AG09319 (cell line): Measurements from ENCODE around the gene DNAJB1.

ENCODE experiments used
- DNase-seq: peaks from one replicate; pipeline ENCODE4 v3.0.0-alpha.2; 2010; ENCODE audit warnings: low read depth; ENCODE audit errors: extremely low read depth
- CTCF ChIP-seq: IDR thresholded peaks from 2 replicates; pipeline ENCODE4 v1.5.1; 2011; ENCODE audit warnings: low read depth, mild to moderate bottlenecking, inconsistent platforms, low read length, moderate library complexity

The DNAJB1 gene

GRCh38 chr19:14536926-14537692 is 18.9 kb upstream of the DNAJB1 start:
- DNase-seq: no peak
- no peak for TF ChIP-seq CTCF

DNA sequence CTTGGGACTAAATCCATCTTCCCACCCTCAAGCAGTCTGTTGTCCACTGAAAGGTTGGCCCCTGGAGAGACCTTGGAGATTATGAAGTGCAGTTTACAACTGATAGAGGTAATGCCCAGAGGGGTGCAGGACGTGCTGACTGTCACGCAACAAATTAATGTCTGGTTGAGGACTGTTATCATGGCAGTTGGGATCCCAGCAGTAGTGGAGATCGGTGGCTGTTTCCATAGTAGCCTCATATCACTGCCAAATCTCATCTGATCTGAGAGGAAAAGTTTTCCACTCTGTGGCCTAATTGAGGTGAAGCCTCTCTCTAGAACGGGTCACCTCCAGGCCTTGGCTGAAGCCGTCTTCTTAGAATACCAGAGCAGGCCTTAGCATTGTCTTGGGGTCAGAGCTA is 15.3 kb upstream of the DNAJB1 start:
- DNase-seq: no peak
- no peak for TF ChIP-seq CTCF

GRCh38 chr19:14530506-14530905 is 12.3 kb upstream of the DNAJB1 start:
- no peak for TF ChIP-seq CTCF
- no peak for DNase-seq

- TF ChIP-seq CTCF: no peak
- DNase-seq: no peak
Measured at GRCh38 chr19:14530005-14530348, 11.8 kb upstream of the DNAJB1 start.

DNA sequence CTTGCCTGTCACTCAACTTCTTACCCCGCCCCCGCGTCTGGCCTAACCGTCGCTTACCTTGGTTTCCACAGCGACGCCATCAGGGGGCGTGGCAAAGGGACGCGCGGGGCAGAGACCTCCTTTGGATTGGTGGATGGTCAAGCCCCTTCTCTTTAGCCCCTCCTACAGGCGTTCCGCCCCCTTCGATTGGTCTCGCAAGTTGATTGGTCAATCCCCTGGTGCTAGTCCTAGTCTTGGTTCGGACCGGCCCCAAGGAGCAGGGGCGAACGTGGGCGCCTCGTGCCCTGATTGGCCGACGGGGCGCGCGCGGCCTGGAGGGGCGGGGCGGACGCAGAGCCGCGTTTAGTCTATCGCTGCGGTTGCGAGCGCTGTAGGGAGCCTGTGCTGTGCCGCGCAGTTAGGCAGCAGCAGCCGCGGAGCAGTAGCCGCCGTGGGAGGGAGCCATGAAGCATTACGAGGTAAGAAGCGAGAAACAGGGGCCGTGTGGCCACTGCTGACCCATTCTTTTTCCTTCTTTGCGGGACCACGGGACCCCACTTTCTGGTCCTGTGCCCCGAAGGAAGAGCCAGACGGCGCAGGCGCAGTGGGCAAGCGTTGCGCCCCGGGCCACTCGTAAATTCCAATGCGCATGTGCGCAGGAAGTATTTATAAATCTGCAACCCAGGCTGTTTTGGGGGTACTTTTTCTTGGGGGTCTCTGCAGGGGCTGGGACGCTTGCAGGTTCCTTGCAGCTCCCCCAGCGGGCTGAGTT is 11.2 kb upstream of the DNAJB1 start, which contains the start of gene TECR:
TSS of gene TECR (plus strand) at position 341 of the 751 bp plus-strand sequence. CDS start at position 444, 103 bp downstream.
- DNase-seq: peak; percentile 100

GRCh38 chr19:14528419-14529253 is 10.4 kb upstream of the DNAJB1 start:
- TF ChIP-seq CTCF: no peak
- DNase-seq: no peak

More for the DNA sequence above, 11.2 kb upstream of the DNAJB1 start, which contains the start of gene TECR:
- TF ChIP-seq CTCF: no peak
